DND-41 (cell line): Measurements from ENCODE around the gene LAMB1.

Source experiments
- CTCF ChIP-seq: IDR thresholded peaks from 2 replicates; pipeline ENCODE4 v1.5.1; 2012; ENCODE audit warnings: borderline replicate concordance, low read length, moderate library complexity, mild to moderate bottlenecking; ENCODE audit not compliant: poor library complexity, severe bottlenecking; ENCODE audit errors: extremely low read depth
- EZH2 ChIP-seq: IDR thresholded peaks from 3 replicates; pipeline ENCODE4 v1.6.1; 2012; ENCODE audit warnings: borderline replicate concordance, low read depth, mild to moderate bottlenecking, moderate library complexity, low read length, inconsistent platforms; ENCODE audit not compliant: severe bottlenecking

DNA sequence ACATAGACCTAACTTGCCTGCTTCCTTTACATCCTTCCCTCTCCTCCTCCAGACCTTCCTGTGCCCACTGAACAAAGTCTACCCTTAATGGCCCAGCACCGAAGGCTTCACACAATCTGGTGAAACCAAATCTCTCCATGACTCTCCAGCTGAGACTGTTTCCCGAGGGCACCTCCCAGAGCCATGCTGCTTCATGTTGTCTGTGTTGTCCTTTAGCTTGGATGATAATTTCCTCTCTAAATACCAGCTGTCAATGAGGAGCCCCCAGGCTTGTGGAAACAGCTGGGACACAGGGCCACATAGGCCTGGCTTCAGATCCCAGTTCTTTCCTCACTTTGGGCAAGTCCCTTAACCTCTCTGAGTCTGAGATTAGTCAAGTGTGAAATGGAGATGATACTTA lies 57.6 kb downstream of the LAMB1 start:
- no peak for TF ChIP-seq EZH2
- TF ChIP-seq CTCF = no peak
